Gastroesophageal sphincter (tissue), 3 donors: Measurements from ENCODE around the gene SLC19A2.

Experiments
- CTCF ChIP-seq, 4 experiments: fragments of 200-600 bp in 2 of 4; fragments of 450-650 bp in 2 of 4; sonication (generic) in 1 of 4; IDR thresholded peaks; one replicate each; pipeline ENCODE4 v1.5.1; 2017 to 2019; ENCODE audit warnings: antibody characterized with exemption in 4 of 4, mild to moderate bottlenecking in 2 of 4, moderate library complexity in 2 of 4
- POLR2A ChIP-seq, 2 donors: fragments of 450-650 bp; IDR thresholded peaks; one replicate each; pipeline ENCODE4 v1.6.1; 2017; ENCODE audit warnings: antibody characterized with exemption in 2 of 2, mild to moderate bottlenecking in 2 of 2, moderate library complexity in 1 of 2

GRCh38 chr1:169509354-169509753, 23.6 kb upstream of the SLC19A2 start:
- TF ChIP-seq CTCF (IDR thresholded peaks at IDR 0.05), result no peak
- TF ChIP-seq POLR2A (IDR thresholded peaks at IDR 0.05), result no peak
